ENCODE results near the gene ELP4.

DNA sequence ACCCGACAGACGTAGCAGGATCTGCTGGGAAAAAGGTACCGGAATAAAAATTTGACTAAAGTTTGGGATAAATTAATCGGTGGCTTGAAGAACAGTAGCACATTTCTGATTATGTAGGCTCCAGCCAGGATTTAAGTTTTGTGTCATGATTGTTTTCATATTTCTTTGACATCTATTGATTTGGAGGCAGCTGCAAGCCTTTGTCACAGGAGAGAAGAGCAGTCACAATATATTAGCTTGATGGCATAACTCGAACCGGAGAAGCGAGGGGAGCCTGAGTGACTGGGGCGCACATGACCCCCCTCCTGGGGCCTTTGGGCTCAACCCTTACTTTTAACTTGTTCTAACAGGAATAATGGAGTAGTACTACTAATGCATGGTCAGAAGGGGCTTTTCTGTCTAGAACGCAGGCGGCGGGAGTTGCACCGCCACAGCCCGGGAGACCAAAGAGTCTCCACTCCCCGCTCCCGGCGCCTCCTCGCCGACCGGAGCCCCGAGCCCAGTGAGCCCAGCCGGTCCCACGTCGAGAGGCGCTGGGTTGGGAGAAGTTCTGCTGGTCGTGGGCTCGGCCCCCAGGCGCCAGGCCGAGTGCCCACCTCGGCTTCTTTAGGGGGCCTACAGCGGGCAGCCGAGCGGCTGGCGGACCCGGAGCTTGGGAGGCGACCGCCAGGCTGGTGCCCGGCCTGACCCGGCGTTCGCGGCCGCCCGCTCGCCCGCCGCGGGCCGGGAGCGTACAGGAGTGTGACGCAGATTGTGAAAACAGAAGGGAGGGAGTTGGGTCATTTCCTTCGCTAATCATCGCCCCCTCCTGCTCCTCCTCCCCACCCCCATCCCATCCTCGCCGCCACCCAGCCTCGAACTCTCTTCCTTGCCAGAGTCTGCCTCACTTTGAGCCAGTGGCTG lies 317.2 kb downstream of the ELP4 start:
- TF ChIP-seq, protein P1, sequence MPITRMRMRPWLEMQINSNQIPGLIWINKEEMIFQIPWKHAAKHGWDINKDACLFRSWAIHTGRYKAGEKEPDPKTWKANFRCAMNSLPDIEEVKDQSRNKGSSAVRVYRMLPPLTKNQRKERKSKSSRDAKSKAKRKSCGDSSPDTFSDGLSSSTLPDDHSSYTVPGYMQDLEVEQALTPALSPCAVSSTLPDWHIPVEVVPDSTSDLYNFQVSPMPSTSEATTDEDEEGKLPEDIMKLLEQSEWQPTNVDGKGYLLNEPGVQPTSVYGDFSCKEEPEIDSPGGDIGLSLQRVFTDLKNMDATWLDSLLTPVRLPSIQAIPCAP (CRISPR knock-in tag; IDR thresholded peaks at IDR 0.05; ENCODE audit: borderline replicate concordance): no peak
- no peak for TF ChIP-seq SUPT5H (IDR thresholded peaks at IDR 0.05)
- TF ChIP-seq, protein P2, sequence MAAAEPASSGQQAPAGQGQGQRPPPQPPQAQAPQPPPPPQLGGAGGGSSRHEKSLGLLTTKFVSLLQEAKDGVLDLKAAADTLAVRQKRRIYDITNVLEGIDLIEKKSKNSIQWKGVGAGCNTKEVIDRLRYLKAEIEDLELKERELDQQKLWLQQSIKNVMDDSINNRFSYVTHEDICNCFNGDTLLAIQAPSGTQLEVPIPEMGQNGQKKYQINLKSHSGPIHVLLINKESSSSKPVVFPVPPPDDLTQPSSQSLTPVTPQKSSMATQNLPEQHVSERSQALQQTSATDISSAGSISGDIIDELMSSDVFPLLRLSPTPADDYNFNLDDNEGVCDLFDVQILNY (CRISPR knock-in tag; IDR thresholded peaks at IDR 0.05): no peak

Data from K562 (cell line).